HG03060 (cell line): ENCODE measurements around the gene GPC1.

Experiments used
- ATAC-seq: cut with Tn5 transposase; IDR thresholded peaks from one replicate; pipeline ENCODE4 v1.9.1; 2021; ENCODE audit warnings: low read depth, moderate number of reproducible peaks; ENCODE audit not compliant: unreplicated experiment

Gene GPC1

DNA sequence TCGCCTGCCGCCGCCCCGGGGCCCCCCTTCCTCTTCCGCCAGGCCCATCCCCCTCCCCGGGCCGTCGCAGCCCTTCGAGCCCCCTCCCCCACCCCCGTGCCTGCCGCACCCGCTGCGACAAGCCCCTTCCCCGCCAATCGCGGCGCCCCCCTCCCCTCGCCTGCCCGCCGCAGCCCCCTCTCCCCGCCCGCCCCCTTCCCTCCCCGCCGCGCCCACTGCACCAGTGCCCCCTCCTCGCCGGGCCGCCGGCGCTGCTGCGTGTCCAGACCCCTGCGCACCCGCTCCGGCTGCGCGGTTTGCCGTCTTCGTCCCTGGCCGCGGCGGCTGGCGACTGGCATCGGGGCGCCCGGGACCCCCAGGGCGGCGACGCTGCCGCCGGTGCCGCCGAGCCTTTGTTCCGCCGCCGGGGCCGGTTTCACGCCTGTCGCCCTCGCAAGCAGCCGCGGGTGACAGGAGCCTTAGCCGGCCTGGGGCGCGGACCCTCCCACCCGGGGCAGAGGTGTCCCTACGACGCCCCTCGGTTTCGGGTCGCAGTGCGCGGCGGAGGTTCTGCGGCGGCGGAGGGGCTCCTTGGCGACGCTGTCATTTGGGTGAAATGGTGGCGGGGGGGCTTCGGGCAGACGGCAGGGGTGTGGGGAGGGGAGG lies 18.1 kb downstream of the GPC1 start:
- ATAC-seq: no peak

DNA sequence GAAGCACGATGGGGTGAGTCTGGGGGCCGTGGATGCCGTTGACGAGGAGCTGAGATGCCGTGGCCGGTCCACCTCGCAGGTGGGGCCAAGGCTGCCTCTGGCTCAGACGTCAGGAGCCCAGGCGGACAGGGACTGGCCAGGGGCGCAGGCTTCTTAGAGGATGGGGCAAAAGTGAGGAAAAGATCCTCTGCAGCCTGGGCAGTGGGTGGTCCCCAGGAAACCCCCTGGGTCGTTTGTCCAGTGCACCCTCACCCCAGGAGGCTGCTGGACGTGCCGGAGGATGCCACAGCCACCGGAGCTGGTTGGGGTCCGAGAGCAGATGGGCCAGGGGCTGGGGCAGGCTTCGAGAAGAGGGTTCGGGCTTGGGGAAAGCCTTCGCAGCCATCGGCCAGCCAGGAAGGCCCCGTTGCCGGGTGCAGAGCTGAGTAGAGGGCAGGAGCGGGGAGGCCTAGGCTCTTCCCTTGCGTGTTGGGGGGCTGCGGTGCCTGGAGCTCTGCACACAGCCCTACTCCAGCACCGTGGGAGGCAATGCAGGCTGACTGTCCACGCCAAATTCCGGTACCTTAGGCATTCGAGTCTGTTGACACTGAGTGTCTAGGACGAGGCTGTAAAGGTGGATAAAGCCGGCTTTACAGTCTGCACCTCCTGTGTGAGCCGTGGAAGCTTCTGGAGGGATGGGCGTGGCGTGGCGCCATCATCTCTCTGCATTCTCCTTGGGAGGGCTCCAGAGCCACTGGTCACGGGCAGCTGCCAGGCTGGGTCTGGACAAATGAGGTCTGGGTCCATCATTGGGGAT lies 18.8 kb downstream of the GPC1 start:
- no peak for ATAC-seq

DNA sequence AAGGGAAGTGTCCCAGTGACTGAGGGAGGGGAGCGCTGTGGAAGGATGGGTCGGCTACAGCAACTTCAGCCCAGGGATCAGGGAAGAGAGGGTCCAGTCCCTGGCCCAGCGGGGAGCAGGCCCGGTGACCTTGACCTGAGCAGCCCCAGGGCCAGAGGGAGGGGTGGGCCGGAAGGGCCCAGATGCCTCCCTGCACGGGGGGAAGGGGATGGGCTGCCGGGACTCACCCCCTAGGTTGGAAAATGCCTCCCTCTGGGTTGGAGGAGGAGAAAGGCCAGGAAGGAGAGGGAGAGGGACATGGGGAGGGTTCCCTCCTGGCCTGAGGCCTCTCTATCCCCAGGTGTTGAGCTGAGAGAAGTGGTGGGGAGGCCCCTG lies 19.8 kb downstream of the GPC1 start:
- no peak for ATAC-seq

DNA sequence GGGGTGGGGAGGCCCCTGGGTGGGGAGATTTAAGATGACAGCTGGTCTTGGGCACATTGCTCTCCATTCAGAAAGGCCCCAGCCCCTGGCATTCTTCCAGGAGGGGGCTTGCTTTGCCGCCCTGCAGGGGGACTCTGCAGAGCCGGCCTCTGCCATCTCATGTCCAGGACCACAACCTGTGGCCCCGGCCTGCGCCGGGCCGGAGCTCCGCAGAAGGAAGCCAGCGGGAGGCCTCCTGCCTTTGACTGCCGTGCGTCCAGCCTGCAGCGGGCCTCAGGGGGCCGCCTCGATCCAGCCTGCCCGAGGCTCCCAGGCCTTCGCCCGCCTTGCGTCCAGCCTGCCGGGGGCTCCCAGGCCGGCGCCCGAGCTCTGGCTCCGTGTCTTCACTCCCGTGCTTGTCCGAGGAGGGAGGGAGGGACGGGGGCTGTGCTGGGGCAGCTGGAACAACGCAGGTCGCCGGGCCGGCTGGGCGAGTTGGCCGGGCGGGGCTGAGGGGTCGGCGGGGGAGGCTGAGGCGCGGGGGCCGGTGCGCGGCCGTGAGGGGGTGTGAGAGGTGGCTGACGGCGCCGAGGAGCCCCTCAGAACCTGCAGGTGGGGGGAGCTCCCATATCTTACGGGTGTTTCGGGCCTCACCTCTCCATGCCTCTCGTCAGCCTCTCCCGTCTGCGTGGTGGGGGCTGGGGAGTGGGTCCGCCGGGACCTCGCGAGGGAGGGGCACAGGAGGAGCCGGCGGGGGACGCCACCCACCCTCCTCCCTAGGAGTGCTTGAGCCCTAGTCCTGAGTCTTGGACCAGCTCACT lies 20.4 kb downstream of the GPC1 start:
- ATAC-seq: no peak

DNA sequence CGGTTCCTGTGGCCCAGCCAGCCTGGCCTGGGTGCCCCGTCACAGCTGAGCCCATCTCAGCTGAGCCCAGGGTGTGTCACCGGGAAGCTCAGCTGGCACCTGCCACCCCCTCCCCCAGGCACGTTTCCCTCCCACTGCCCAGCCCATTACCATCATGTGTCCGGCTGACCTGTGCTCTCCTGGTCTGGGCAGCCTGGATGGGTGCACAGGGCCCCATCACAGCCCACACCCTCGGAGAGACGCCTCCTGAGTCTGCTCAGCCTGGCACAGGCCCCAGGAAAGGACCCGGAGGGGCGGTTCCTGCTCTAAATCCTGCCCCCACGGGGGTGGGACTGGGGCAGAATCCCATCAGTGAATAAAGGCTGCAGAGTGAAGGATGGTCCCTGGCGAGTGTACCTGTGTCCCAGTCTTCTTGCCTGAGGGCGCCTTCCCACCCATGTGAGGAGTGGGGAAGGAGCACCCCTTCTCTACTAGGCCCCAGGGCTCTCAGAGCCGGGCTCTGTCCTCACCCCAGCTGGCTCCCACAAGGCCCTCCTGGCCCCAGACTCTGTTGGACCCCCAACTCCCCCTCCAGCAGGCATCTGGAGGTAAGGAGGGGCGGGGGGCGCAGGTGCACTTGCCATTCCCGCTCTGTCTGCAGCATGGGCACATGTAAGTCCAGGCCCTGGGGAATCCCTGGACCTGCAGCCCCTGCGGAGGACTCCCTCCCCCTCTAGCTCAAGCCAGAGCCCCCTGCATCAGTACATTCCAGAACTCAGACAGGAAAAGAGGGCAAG lies 21.2 kb downstream of the GPC1 start:
- ATAC-seq: no peak

DNA sequence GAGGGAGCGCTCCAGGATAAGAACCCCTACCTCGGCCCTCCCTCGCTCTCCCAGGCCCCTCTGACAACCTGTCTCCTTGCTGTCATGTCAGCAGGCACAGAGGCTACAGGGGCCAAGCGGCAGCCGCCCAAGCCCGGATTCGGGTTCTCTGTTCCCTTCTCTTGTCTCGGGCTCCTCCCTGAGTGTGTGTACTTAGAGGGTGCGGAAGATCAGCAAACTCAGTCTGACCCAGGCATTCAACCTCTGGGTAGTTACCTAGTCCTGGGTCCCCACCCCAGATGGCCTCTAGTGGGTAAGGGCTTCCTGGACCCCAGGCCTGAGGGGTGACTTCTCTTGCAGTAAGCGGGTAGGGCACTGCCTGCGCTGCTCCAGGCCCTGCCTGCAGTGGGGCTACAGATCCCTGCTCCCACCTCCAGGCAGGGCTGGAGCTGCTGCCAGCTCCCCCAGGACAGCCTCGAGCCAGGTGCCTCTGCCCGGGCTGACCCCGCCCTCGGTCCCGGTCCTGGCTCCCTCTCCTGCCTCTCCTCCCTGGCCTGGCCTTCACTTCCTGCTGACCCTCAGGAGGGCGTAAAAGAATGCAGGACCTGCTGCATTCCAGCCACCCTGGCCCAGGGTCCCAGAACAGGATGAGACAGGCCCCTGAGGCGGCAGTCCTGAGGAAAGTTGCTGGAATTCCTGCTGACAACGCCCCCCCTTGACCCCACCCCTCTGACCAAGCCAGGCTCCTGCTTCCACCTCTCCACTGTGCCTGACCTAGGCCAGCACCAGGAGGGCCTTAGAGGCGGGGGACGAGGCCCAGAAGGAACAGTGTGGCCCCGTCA lies 22.0 kb downstream of the GPC1 start:
- ATAC-seq: no peak

DNA sequence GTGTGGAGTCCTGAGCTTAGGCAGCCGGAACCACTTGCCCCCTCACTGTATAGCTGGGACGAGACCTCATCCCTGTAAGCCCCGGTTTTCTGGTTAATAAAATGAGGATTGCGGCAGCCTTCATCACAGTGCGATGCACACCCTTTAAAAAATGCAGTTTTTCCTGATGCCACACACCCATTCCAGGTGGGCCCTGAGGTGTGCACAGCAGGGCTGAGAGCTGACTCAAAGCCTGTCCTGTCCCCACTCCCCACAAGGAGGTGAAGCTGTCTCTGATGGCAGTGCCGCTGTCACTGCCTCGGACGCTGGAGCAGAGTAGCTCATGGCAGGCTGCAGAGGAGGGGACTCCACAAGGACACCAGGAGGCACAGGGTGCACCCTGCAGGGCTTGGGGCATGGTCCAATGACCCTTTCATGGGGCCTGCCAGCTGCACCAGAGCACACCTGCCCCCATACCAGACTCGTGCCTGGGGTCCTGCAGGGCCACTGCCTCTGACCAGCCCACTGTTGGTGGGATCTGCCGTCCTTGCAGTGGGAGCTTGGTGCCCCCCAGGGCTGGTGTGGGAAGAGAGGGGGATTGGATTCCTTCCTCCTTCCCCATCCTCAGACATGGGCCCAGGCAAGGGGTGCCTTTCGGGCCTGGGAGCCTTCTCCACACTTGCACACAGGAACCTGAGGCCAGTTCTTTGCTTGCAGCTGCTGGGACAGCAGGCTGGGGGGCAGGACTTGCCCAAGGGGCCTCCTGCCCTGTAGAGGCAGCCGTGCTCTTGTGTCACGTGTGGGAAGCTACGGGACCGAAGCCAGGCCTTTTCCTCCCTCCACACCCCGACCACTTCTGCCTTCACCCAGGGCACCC lies 22.8 kb downstream of the GPC1 start:
- no peak for ATAC-seq

DNA sequence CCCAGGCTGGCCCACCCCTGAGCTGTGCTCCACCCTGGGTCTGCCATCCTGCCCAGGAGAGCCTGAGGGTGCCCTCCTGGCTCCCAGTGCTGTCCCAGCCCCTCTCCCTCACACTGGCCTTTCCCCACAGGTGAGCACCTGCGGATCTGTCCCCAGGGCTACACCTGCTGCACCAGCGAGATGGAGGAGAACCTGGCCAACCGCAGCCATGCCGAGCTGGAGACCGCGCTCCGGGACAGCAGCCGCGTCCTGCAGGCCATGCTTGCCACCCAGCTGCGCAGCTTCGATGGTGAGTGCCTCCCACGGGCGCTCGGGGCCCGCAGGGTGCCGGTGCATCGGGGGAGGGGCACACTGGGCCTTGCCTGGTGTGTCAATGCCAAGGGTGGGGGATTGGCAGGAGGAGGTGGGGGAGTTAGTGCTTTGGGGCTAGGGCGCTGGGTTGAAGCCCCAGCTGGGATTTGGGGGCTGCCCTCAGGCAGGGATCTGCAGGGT lies 23.5 kb downstream of the GPC1 start:
- ATAC-seq: no peak

DNA sequence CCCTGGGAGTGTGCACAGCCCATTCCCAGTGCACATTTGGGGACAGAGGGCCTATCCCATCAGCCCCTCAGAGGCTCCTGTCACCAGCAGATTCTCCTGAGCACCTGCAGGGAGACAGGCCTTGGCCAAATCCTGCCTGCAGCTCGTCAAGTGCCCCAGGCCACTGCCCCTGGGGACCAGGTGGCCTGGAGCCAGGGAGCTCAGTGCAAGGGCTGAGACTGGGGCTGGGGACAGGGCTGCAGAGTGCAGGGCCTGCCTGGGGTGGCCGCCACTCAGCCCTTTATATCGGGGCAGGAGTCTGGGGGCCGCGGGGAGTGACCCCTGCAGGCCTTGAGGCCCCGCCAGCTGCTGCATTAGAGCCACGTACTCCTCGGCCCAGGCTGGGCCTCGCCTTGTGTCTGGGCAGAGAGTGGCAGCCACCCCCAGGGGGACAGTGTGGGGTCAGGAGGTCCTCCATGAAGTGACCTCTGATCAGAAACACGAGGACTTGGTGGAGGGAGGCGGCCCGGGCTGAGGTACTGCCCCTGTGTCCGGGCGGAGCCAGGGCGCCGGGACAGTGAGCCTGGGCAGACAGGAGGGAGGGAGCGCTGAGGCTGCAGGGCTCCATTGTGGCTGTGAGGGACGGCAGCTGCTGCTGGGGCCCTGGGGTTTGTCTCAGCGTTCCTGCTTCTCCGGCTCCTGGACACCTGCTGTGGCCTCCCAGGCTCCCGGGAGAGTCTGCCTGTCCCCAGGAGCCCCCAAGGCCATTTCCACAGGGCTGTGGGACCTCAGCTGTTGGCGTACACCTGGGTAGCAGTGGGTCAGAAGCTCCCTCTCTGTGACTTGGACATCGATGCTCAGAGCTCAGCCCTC lies 24.2 kb downstream of the GPC1 start:
- no peak for ATAC-seq

DNA sequence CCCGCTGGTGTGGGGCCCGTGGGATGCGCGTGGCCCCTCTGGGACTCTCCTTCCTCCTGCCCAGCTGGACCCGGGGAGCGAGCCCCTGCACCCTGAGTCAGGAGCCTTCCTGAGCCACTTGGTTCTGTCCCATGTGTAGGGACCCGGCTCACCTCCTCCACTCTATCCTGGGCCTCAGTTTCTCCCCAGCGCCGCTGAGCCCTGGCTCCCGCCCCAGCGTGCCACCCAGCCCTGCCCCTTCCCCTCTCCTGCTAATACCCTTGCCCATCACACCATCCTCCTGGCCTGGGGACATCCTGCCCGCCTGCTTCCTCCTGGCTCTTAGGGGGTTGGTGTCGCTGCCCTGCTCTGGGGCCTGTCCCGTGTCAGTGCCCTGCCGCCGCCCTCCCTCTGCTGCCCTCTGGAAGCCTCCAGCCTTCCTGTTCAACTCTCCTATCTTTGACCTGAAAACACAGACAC lies 24.8 kb downstream of the GPC1 start:
- no peak for ATAC-seq

DNA sequence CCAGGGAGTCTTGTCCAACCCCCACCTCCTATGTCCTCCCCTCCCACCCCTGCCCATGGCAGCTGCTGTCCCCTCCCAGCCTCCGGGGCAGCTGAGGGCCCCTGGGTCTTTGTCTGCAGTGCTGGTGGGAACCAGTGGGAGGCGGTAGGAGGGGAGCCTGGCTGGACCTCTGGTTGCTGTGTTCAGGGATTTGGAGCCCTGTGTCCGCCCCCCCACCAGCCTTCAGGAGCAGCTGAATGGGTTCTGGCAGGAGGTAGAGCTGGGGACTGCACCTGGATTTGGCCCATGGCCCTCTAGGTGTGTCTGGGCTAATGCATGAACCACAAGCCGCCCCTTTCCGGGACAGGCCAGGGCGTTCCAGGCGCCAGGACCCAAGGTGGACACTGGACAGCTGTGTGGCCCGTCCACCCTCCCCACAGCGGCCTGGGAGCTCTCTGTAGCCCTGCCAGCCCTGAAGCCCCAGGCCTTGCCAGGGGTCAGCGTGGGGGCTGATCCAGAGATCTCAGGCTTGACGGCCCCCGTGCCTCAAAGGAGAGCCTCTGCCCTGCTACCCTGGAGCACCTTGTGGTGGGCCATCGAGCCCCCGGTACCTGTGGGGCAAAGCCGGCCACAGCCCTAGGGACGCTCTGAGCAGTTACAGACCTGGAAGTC lies 25.4 kb downstream of the GPC1 start:
- ATAC-seq: no peak

DNA sequence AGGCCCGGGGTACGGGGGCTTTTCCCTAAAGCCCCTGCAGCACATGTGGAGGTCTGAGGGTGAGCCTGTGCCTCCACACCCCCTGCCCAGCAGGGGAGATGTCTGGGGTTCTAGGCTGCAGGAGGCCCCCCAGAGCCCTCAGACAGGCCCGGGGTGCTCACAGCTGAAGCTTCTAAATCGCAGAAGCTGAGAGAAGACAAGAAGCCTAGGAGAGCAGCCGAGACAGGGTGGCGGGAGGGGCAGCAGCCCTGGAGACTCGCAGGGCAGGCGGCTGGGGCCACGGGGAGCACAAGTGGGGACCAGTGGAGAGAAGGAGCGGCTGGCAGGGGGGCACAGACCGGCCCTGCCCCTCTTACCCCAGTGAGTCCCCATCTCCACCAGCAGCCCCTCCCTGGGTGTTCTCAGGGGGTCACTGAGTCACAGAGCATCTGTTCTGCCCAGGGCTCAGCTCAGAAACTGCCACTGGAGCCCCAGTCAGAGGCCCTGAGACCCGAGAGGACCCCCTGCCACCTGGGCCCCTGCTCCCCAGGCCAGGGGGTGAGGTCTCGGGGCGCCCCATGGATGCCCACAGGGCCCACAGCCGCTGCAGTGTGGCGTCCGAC lies 26.1 kb downstream of the GPC1 start:
- ATAC-seq: no peak

DNA sequence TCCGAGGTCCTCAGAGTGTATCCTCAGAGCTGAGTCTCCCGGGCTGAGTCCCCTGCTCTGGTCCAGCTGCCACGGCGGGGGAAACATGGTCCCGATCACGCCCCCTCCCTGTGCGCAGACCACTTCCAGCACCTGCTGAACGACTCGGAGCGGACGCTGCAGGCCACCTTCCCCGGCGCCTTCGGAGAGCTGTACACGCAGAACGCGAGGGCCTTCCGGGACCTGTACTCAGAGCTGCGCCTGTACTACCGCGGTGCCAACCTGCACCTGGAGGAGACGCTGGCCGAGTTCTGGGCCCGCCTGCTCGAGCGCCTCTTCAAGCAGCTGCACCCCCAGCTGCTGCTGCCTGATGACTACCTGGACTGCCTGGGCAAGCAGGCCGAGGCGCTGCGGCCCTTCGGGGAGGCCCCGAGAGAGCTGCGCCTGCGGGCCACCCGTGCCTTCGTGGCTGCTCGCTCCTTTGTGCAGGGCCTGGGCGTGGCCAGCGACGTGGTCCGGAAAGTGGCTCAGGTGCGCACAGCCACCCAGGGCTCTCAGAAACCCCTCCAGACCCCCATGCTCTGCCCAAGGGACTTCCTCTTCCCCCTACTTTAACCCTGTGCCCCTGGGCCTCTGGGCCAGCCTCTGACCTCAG lies 26.7 kb downstream of the GPC1 start:
- ATAC-seq: no peak

DNA sequence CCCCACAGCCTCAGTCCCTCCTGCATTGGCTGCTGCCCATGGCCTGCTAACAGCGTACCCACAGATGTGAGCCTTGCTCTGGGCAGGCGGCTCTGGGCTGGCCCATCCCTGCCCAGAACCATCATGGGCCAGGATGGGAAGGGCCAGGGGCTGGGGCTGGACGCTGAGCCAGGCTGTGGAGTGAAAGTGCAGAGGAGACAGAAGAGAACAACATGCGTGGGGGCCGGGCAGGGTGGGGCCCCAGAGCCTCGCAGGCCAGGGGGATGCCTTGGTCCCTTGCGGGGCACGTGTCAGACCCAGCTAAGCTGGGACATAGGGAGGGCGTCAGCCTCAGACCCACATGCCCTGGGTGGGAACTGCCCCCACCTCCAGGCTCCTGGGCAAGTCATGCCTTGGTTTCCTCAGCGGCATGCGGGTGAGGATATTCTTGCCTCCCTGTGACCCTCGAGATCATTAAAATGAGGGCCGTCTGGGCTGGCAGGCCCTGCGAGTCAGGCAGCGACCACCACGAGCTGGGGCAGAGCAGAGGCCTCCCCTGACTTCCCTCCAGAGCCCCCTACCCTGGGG lies 27.3 kb downstream of the GPC1 start:
- ATAC-seq: no peak

DNA sequence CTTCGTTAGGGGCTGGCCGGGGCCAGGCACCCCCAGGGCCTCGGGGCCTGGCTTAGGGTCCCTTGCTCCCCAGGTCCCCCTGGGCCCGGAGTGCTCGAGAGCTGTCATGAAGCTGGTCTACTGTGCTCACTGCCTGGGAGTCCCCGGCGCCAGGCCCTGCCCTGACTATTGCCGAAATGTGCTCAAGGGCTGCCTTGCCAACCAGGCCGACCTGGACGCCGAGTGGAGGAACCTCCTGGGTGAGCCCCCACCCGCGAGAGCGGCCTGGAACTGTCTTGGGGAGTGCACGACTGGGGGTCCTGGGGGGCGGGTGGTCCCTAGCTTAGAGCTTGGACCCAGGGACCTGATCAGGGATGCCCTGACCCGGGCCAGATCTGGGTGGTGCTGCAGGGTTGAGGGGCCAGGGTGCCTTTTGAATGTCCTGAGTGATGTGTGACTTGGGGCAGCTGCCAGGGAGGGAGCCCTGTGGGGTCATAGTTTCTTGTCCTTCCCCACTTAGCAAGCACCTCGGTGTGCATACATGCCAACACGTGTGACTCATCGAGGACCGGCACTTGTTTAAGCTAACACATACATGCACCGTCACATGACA lies 27.9 kb downstream of the GPC1 start:
- no peak for ATAC-seq
